Keratinocyte (primary cell): ENCODE measurements around the gene APH1A. TPM values are rescaled to one million over a fixed set of nuclear protein-coding genes. Genes with fewer than 3 reads are reported as not detected.

Experiments
- DNase-seq: peaks from one replicate; pipeline ENCODE4 v3.0.0-alpha.2; 2011; ENCODE audit warnings: low read depth, missing footprints, low spot score
- FAIRE-seq: peaks from 2 replicates; lab custom pipeline; 2011; peaks lifted over from hg19 to GRCh38; lab: Jason Lieb, UNC
- H2AFZ ChIP-seq: 2 replicates; pipeline ENCODE4 v1.6.0; 2012; ENCODE audit warnings: low read length, control low read depth, inconsistent platforms; ENCODE audit not compliant: control insufficient read depth
- H3K27ac ChIP-seq: 2 replicates; pipeline ENCODE4 v1.5.1; 2011; ENCODE audit warnings: low read length; ENCODE audit not compliant: control insufficient read depth, insufficient read depth
- H3K27me3 ChIP-seq: 3 replicates; pipeline ENCODE4 v1.6.0; 2011; ENCODE audit warnings: low read length; ENCODE audit not compliant: control insufficient read depth, insufficient read depth; ENCODE audit errors: extremely low read depth
- H3K36me3 ChIP-seq, 2 experiments: 2 replicates in 1 of 2; 3 replicates in 1 of 2; pipeline ENCODE4 v1.5.1; 2011; ENCODE audit warnings: low read length in 2 of 2, mild to moderate bottlenecking in 1 of 2; ENCODE audit not compliant: control insufficient read depth in 2 of 2, insufficient read depth in 2 of 2; ENCODE audit errors: extremely low read depth in 1 of 2
- H3K4me1 ChIP-seq: 3 replicates; pipeline ENCODE4 v1.5.1; 2011; ENCODE audit warnings: low read length; ENCODE audit not compliant: control insufficient read depth, insufficient read depth; ENCODE audit errors: extremely low read depth
- H3K4me2 ChIP-seq: 3 replicates; pipeline ENCODE4 v1.6.0; 2011; ENCODE audit warnings: low read depth, low read length; ENCODE audit not compliant: control insufficient read depth, insufficient read depth; ENCODE audit errors: extremely low read depth
- H3K4me3 ChIP-seq, 3 experiments: fragments of 200-600 bp in 1 of 3; sonication (generic) in 1 of 3; 2 replicates in 2 of 3; 3 replicates in 1 of 3; pipeline ENCODE4 v1.5.1; 2011 to 2016; ENCODE audit warnings: low read length in 3 of 3, mild to moderate bottlenecking in 3 of 3, control low read depth in 2 of 3, inconsistent platforms in 1 of 3, low read depth in 1 of 3, mixed read lengths in 1 of 3, mixed run types in 1 of 3, moderate library complexity in 1 of 3; ENCODE audit not compliant: control insufficient read depth in 2 of 3, insufficient read depth in 2 of 3; ENCODE audit errors: extremely low read depth in 1 of 3
- H3K79me2 ChIP-seq: 2 replicates; pipeline ENCODE4 v1.6.0; 2012; ENCODE audit warnings: low read length; ENCODE audit not compliant: control insufficient read depth, insufficient read depth
- H3K9ac ChIP-seq: 3 replicates; pipeline ENCODE4 v1.6.0; 2011; ENCODE audit warnings: low read length; ENCODE audit not compliant: control insufficient read depth, insufficient read depth; ENCODE audit errors: extremely low read depth
- H3K9me1 ChIP-seq: 3 replicates; pipeline ENCODE4 v1.6.0; 2011; ENCODE audit warnings: low read length; ENCODE audit not compliant: control insufficient read depth, insufficient read depth; ENCODE audit errors: extremely low read depth
- H3K9me3 ChIP-seq: 2 replicates; pipeline ENCODE4 v1.5.1; 2012; ENCODE audit warnings: low read depth, low read length; ENCODE audit not compliant: control insufficient read depth
- H4K20me1 ChIP-seq: 3 replicates; pipeline ENCODE4 v1.6.0; 2011; ENCODE audit warnings: low read length; ENCODE audit not compliant: control insufficient read depth, insufficient read depth; ENCODE audit errors: extremely low read depth
- CTCF ChIP-seq, 3 experiments: IDR thresholded peaks in 1 of 3; conservative IDR thresholded peaks in 1 of 3; optimal IDR thresholded peaks in 1 of 3; 2 replicates in 2 of 3; 3 replicates in 1 of 3; pipeline versions ENCODE3 to v1.5.1; 2011; ENCODE audit warnings: low read length in 3 of 3, mild to moderate bottlenecking in 3 of 3, moderate library complexity in 2 of 3, control low read depth in 1 of 3, inconsistent platforms in 1 of 3; ENCODE audit not compliant: insufficient read depth in 2 of 3; ENCODE audit errors: extremely low read depth in 1 of 3
- EZH2 ChIP-seq: IDR thresholded peaks from one replicate; pipeline ENCODE4 v1.6.1; 2012; ENCODE audit warnings: inconsistent platforms, mild to moderate bottlenecking, low read length, moderate library complexity
- dilution Hi-C: fragments of 300-500 bp; cut with MboI; formaldehyde crosslinking; loops from one replicate; pipeline ENCODE4 v1.7.0; 2020; ENCODE audit warnings: low sequenced_read_pairs; ENCODE audit not compliant: extremely low pct_ligation_motif_present
- polyA plus RNA-seq, 5 experiments: library from polyadenylated mRNA; depleted of rRNA in 3 of 5; stranded (reverse) in 3 of 5; stranded (forward) in 1 of 5; unstranded in 1 of 5; fragments of >200 nt; gene quantifications; 1 replicate in 1 of 5; 2 replicates in 3 of 5; 3 replicates in 1 of 5; pipeline versions ENCODE4 v1.2.1 to v1.2.3, GENCODE V29; 2011 to 2012; ENCODE audit warnings: missing spikeins in 2 of 5, low read depth in 1 of 5, low replicate concordance in 1 of 5

Gene APH1A
- polyA plus RNA-seq, 1 donor (not counting 4 experiments of a cell fraction or from before 2014, with no cell fraction given), result 149 TPM

- Histone ChIP-seq H3K4me2 (peak within 1 kb of the TSS; percentile 98), H3K36me3 (no peaks in the 10 kb centered on the region), H3K27me3 (no peaks in the 10 kb centered on the region), H2AFZ (peak within 1 kb of the TSS; percentile 72), H3K4me1 (peaks cover 45% of the 10 kb centered on the region), H3K4me3 (no peak within 1 kb of the TSS), H3K9ac (no peak within 1 kb of the TSS), H3K9me1 (peaks cover 2% of the 10 kb centered on the region), H3K79me2 (no peaks in the 10 kb centered on the region), H3K27ac (no peak within 1 kb of the TSS), H3K9me3 (no peaks in the 10 kb centered on the region), H4K20me1 (no peaks in the 10 kb centered on the region)
- DNase-seq, result no peak
- no peak for FAIRE-seq
- dilution Hi-C loops, result no loop called here
- TF ChIP-seq EZH2 (no peak), CTCF (optimal IDR thresholded peaks at IDR 0.05 in 1 of 3, IDR thresholded peaks at IDR 0.05 in 1 of 3, conservative IDR thresholded peaks at IDR 0.05 in 1 of 3; ENCODE audit: extremely low read depth in 1 of 3, insufficient read depth in 2 of 3, low read length in 3 of 3) (no peak)
These were observed 10.9 kb downstream of the APH1A start, which contains the start of gene CA14 for GRCh38 chr1:150257624-150258585. CA14 (plus strand) TSS chr1:150257774; CDS start chr1:150258129, 355 bp downstream.

GRCh38 chr1:150256554-150257341 is 12.1 kb downstream of the APH1A start:
- Histone ChIP-seq H3K4me1 (peaks cover 34% of the 10 kb centered on the region), H3K79me2 (no peaks in the 10 kb centered on the region), H3K27ac (no peak overlapping the region), H2AFZ (peak overlapping the region; percentile 72), H3K27me3 (no peaks in the 10 kb centered on the region), H3K9me1 (peaks cover 2% of the 10 kb centered on the region), H3K9ac (no peak overlapping the region), H3K36me3 (no peaks in the 10 kb centered on the region), H3K4me2 (peak overlapping the region; percentile 98), H3K4me3 (no peak overlapping the region), H4K20me1 (no peaks in the 10 kb centered on the region), H3K9me3 (no peaks in the 10 kb centered on the region)
- TF ChIP-seq EZH2 (no peak), CTCF (optimal IDR thresholded peaks at IDR 0.05 in 1 of 3, IDR thresholded peaks at IDR 0.05 in 1 of 3, conservative IDR thresholded peaks at IDR 0.05 in 1 of 3; ENCODE audit: extremely low read depth in 1 of 3, insufficient read depth in 2 of 3, low read length in 3 of 3) (no peak)
- DNase-seq (no peak), FAIRE-seq (no peak)
- dilution Hi-C loops, result no loop called here
